ENCODE results near the gene PRR7.
A peak's percentile ranks its signal among the peaks of the same experiment; 100 is the strongest.

Gene PRR7

GRCh38 chr5:177427211-177427822, 19.3 kb upstream of the PRR7 start:
- H3K36me3 ChIP-seq (replicated peaks), result peaks cover 5% of the 10 kb centered on the region
- in situ Hi-C loops (cut with HindIII; ENCODE audit: low pct_ligation_motif_present, low sequenced_read_pairs), result loop anchor here (25.0 kb wide), 1 partner anchor 115 kb away; the partner anchor contains the start of genes MXD3, PRELID1 and RAB24
- peak overlapping the region; percentile 77 for H3K27ac ChIP-seq
- DNase-seq, result no peak
- H3K27me3 ChIP-seq (replicated peaks), result no peaks in the 10 kb centered on the region
- no peak for TF ChIP-seq CTCF (IDR thresholded peaks at IDR 0.05; ENCODE audit: low read depth, low read length, missing control alignments)
- H3K4me3 ChIP-seq (ENCODE audit: low read depth, low read length), result peak overlapping the region; percentile 69

- H3K36me3 ChIP-seq (replicated peaks), result peaks cover 12% of the 10 kb centered on the region
- no peak overlapping the region for H3K4me3 ChIP-seq (ENCODE audit: low read depth, low read length)
- in situ Hi-C loops (cut with HindIII; ENCODE audit: low pct_ligation_motif_present, low sequenced_read_pairs), result loop anchor here (25.0 kb wide), 1 partner anchor 116 kb away; the partner anchor contains the start of genes MXD3, PRELID1 and RAB24
- no peaks in the 10 kb centered on the region for H3K27me3 ChIP-seq (replicated peaks)
- no peak for DNase-seq
- no peak overlapping the region for H3K27ac ChIP-seq
- TF ChIP-seq CTCF (IDR thresholded peaks at IDR 0.05; ENCODE audit: low read depth, low read length, missing control alignments), result no peak
These were observed 18.6 kb upstream of the PRR7 start for GRCh38 chr5:177427919-177428573.

- TF ChIP-seq CTCF (IDR thresholded peaks at IDR 0.05; ENCODE audit: low read depth, low read length, missing control alignments), result no peak
- H3K27ac ChIP-seq, result no peak overlapping the region
- no peak overlapping the region for H3K4me3 ChIP-seq (ENCODE audit: low read depth, low read length)
- H3K27me3 ChIP-seq (replicated peaks), result no peaks in the 10 kb centered on the region
- in situ Hi-C loops (cut with HindIII; ENCODE audit: low pct_ligation_motif_present, low sequenced_read_pairs), result loop anchor here (25.0 kb wide), 1 partner anchor 116 kb away; the partner anchor contains the start of genes MXD3, PRELID1 and RAB24
- DNase-seq, result no peak
- peaks cover 18% of the 10 kb centered on the region for H3K36me3 ChIP-seq (replicated peaks)
These were observed 17.9 kb upstream of the PRR7 start for GRCh38 chr5:177428574-177429217.

- Histone ChIP-seq H3K36me3 (replicated peaks) (peaks cover 26% of the 10 kb centered on the region), H3K27me3 (replicated peaks) (no peaks in the 10 kb centered on the region), H3K4me3 (ENCODE audit: low read depth, low read length) (no peak overlapping the region), H3K27ac (no peak overlapping the region)
- in situ Hi-C loops (cut with HindIII; ENCODE audit: low pct_ligation_motif_present, low sequenced_read_pairs), result loop anchor here (25.0 kb wide), 1 partner anchor 117 kb away; the partner anchor contains the start of genes MXD3, PRELID1 and RAB24
- DNase-seq, result no peak
- TF ChIP-seq CTCF (IDR thresholded peaks at IDR 0.05; ENCODE audit: low read depth, low read length, missing control alignments), result no peak
These were observed 17.2 kb upstream of the PRR7 start for GRCh38 chr5:177429248-177430040.

- H3K4me3 ChIP-seq (ENCODE audit: low read depth, low read length), result no peak overlapping the region
- peaks cover 35% of the 10 kb centered on the region for H3K36me3 ChIP-seq (replicated peaks)
- DNase-seq, result no peak
- no peak overlapping the region for H3K27ac ChIP-seq
- no peaks in the 10 kb centered on the region for H3K27me3 ChIP-seq (replicated peaks)
- TF ChIP-seq CTCF (IDR thresholded peaks at IDR 0.05; ENCODE audit: low read depth, low read length, missing control alignments), result no peak
- in situ Hi-C loops (cut with HindIII; ENCODE audit: low pct_ligation_motif_present, low sequenced_read_pairs), result loop anchor here (25.0 kb wide), 1 partner anchor 118 kb away; the partner anchor contains the start of genes MXD3, PRELID1 and RAB24
These were observed 16.3 kb upstream of the PRR7 start for GRCh38 chr5:177430140-177430951.

Measured in brain microvascular endothelial cell (primary cell).